Liver (tissue), 9 donors: ENCODE measurements around the gene CAGE1. TPM values are rescaled to one million over a fixed set of nuclear protein-coding genes. Genes with fewer than 3 reads are reported as not detected.

Experiments
- DNase-seq: peaks from one replicate; pipeline ENCODE4 v3.0.0-alpha.2; 2017; ENCODE audit warnings: low spot score
- H3K27ac ChIP-seq, 2 donors: one replicate each; pipeline ENCODE4 v1.7.0; 2013; ENCODE audit warnings: inconsistent platforms in 2 of 2, low read length in 2 of 2, control low read depth in 1 of 2, low read depth in 1 of 2, mild to moderate bottlenecking in 1 of 2
- H3K27me3 ChIP-seq, 4 donors: one replicate each; pipeline versions ENCODE4 v1.6.1 to v1.7.0; 2013; ENCODE audit warnings: low read length in 3 of 4, inconsistent platforms in 1 of 4, mild to moderate bottlenecking in 1 of 4, moderate library complexity in 1 of 4; ENCODE audit not compliant: control insufficient read depth in 4 of 4, insufficient read depth in 4 of 4
- H3K36me3 ChIP-seq, 4 donors: one replicate each; pipeline versions ENCODE4 v1.6.1 to v1.7.0; 2013; ENCODE audit warnings: low read length in 3 of 4, mild to moderate bottlenecking in 3 of 4, low read depth in 1 of 4, moderate library complexity in 1 of 4; ENCODE audit not compliant: control insufficient read depth in 4 of 4, insufficient read depth in 3 of 4
- H3K4me1 ChIP-seq, 4 donors: one replicate each; pipeline versions ENCODE4 v1.6.1 to v1.7.0; 2013; ENCODE audit warnings: low read length in 3 of 4, mild to moderate bottlenecking in 3 of 4, moderate library complexity in 1 of 4; ENCODE audit not compliant: control insufficient read depth in 4 of 4, insufficient read depth in 4 of 4
- H3K4me3 ChIP-seq, 3 donors: one replicate each; pipeline versions ENCODE4 v1.6.1 to v1.7.0; 2013; ENCODE audit warnings: low read length in 3 of 3, control low read depth in 1 of 3, low read depth in 1 of 3, mild to moderate bottlenecking in 1 of 3
- H3K9ac ChIP-seq, 2 donors: one replicate each; pipeline ENCODE4 v1.7.0; 2013; ENCODE audit warnings: low read length in 2 of 2, mild to moderate bottlenecking in 2 of 2, moderate library complexity in 2 of 2, control low read depth in 1 of 2, low read depth in 1 of 2
- H3K9me3 ChIP-seq, 4 donors: one replicate each; pipeline versions ENCODE4 v1.6.1 to v1.7.0; 2013; ENCODE audit warnings: low read length in 3 of 4; ENCODE audit not compliant: control insufficient read depth in 4 of 4
- EGR1 ChIP-seq, 2 donors: IDR thresholded peaks; 2 replicates each; pipeline ENCODE4 v1.6.1; 2016 to 2018; ENCODE audit warnings: antibody characterized with exemption in 2 of 2, low read depth in 2 of 2
- FOXA1 ChIP-seq: IDR thresholded peaks from 2 replicates; pipeline ENCODE4 v1.6.1; 2016; ENCODE audit warnings: antibody characterized with exemption
- FOXA2 ChIP-seq: IDR thresholded peaks from 2 replicates; pipeline ENCODE4 v1.6.1; 2016; ENCODE audit warnings: antibody characterized with exemption
- GABPA ChIP-seq, 2 donors: IDR thresholded peaks in 1 of 2; conservative IDR thresholded peaks in 1 of 2; 2 replicates each; pipeline ENCODE4 v1.6.1; 2016; ENCODE audit warnings: antibody characterized with exemption in 2 of 2, mild to moderate bottlenecking in 1 of 2, moderate library complexity in 1 of 2
- HNF4A ChIP-seq, 2 donors: conservative IDR thresholded peaks; 2 replicates each; pipeline ENCODE4 v1.6.1; 2016; ENCODE audit warnings: antibody characterized with exemption in 2 of 2, mild to moderate bottlenecking in 2 of 2
- HNF4G ChIP-seq: IDR thresholded peaks from 2 replicates; pipeline ENCODE4 v1.6.1; 2016; ENCODE audit warnings: antibody characterized with exemption
- JUND ChIP-seq, 2 donors: IDR thresholded peaks; 2 replicates each; pipeline ENCODE4 v1.6.1; 2016; ENCODE audit warnings: antibody characterized with exemption in 2 of 2
- NR2F2 ChIP-seq: IDR thresholded peaks from 2 replicates; pipeline ENCODE4 v1.6.1; 2016; ENCODE audit warnings: antibody characterized with exemption
- RAD21 ChIP-seq, 2 donors: IDR thresholded peaks; 2 replicates each; pipeline ENCODE4 v1.6.1; 2016; ENCODE audit warnings: antibody characterized with exemption in 2 of 2, mild to moderate bottlenecking in 2 of 2
- REST ChIP-seq: IDR thresholded peaks from 2 replicates; pipeline ENCODE4 v1.6.1; 2016; ENCODE audit warnings: antibody characterized with exemption, mild to moderate bottlenecking
- RXRA ChIP-seq, 2 donors: IDR thresholded peaks; 2 replicates each; pipeline ENCODE4 v1.6.1; 2017 to 2018; ENCODE audit warnings: antibody characterized with exemption in 2 of 2, mild to moderate bottlenecking in 1 of 2
- SP1 ChIP-seq: IDR thresholded peaks from 2 replicates; pipeline ENCODE4 v1.6.1; 2018; ENCODE audit warnings: antibody characterized with exemption, mild to moderate bottlenecking
- TAF1 ChIP-seq: conservative IDR thresholded peaks from 2 replicates; pipeline ENCODE4 v1.6.1; 2016; ENCODE audit warnings: antibody characterized with exemption, mild to moderate bottlenecking
- YY1 ChIP-seq: IDR thresholded peaks from 2 replicates; pipeline ENCODE4 v1.6.1; 2016; ENCODE audit warnings: antibody characterized with exemption, mild to moderate bottlenecking
- WGBS: extraction: QIAGEN DNeasy Blood & Tissue Kit; methylation state at CpG from one replicate; pipeline ENCODE4 v1.1.7; 2013; 5-methylcytosine and 5-hydroxymethylcytosine counted together
- polyA plus RNA-seq, 2 donors: library from polyadenylated mRNA; stranded (reverse) in 1 of 2; unstranded in 1 of 2; fragments of 200-250 nt in 1 of 2; fragments of >200 nt in 1 of 2; fragmentation: Nextera tagmentation in 1 of 2; extraction: Ambion mirVana in 1 of 2; gene quantifications; one replicate each; pipeline versions ENCODE4 v1.2.1 to v1.2.3, GENCODE V29; 2013 to 2015
- total RNA-seq, 2 donors: library from RNA; depleted of rRNA; stranded (reverse); fragments of >200 nt; gene quantifications; one replicate each; pipeline ENCODE4 v1.2.3, GENCODE V29; 2014
- TF ChIP-seq, protein P1 (sequence below): IDR thresholded peaks from 2 replicates; pipeline ENCODE4 v1.6.1; 2016; ENCODE audit warnings: antibody characterized with exemption
- TF ChIP-seq, protein P2 (sequence below): IDR thresholded peaks from 2 replicates; pipeline ENCODE4 v1.6.1; 2016; ENCODE audit warnings: antibody characterized with exemption
- TF ChIP-seq, protein P3 (sequence below): fragments of 150-350 bp; IDR thresholded peaks from 2 replicates; pipeline ENCODE4 v1.5.1; 2017; ENCODE audit warnings: improper control_type of control experiment, low read depth, low read length; ENCODE audit not compliant: missing input control
- TF ChIP-seq, protein P4 (sequence below): IDR thresholded peaks from 2 replicates; pipeline ENCODE4 v1.6.1; 2016; ENCODE audit warnings: antibody characterized with exemption
- donor health status: healthy.
- donor health status: healthy.
- donor health status: healthy.
- donor health status: healthy.
- donor health status: healthy.

The CAGE1 gene
- total and polyA plus RNA-seq, 4 donors, result 0.08 TPM; not detected in 3

DNA sequence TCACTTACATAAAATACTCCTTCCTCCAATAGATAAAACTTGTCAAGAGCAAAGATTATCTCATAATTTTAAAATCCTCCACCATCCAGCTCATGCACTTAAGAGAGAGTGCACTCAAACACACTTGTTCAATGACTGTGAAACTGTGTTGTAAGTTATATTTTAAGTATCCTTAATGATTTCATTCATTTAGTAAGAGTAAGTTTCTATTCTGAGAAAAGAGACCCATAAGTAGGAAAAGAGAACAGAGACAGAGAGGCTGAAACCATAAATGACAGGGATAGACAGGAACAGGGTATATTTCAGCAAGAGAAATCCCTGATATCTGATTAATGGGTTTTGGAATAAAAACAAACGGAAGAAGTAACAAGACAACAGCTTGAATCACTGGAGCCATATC is 84.7 kb downstream of the CAGE1 start:
- no peak overlapping the region for H3K9ac ChIP-seq
- H3K4me3 ChIP-seq, result no peak overlapping the region
- H3K27ac ChIP-seq, result no peak overlapping the region
- no peaks in the 10 kb centered on the region for H3K9me3 ChIP-seq
- DNase-seq, result no peak
- H3K36me3 ChIP-seq, result peaks cover 12 to 73% (median 65%) of the 10 kb centered on the region in 4 donors
- H3K4me1 ChIP-seq, result peaks cover 0 to 10% (median 3%) of the 10 kb centered on the region in 4 donors
- H3K27me3 ChIP-seq, result no peaks in the 10 kb centered on the region
- TF ChIP-seq TAF1 (no peak), EGR1 (IDR thresholded peaks at IDR 0.05; ENCODE audit: low read depth in 2 of 2) (no peak), JUND (IDR thresholded peaks at IDR 0.05) (no peak)
- TF ChIP-seq, protein P1, sequence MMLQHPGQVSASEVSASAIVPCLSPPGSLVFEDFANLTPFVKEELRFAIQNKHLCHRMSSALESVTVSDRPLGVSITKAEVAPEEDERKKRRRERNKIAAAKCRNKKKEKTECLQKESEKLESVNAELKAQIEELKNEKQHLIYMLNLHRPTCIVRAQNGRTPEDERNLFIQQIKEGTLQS, result no peak
- 87% methylated on average over 1 of the region's 1 CpG for WGBS

DNA sequence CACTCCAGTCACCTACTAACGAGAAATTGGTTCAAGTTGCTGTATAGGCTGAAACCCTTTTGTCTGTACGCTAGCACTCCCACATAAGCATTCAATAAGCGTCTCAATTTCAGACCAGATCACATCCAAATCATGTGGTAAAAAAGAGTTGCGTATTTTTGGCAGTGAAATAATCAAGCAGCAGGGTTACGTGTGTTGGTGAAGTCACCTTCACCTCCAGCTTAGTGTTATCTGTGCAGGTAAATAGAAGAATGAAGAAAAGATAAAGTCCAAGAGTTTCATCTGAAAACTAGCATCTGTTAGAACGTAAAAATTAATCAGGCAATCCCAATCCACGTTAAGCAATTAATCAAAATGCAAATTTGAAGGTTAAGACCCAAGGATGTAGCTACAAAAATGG is 87.8 kb downstream of the CAGE1 start:
- Histone ChIP-seq H3K4me1 (peaks cover 0 to 10% (median 0%) of the 10 kb centered on the region in 4 donors), H3K27me3 (no peaks in the 10 kb centered on the region), H3K4me3 (no peak overlapping the region), H3K9ac (no peak overlapping the region), H3K9me3 (no peaks in the 10 kb centered on the region), H3K27ac (no peak overlapping the region), H3K36me3 (peaks cover 18 to 70% (median 63%) of the 10 kb centered on the region in 4 donors)
- 79% methylated on average over 7 of the region's 7 CpGs for WGBS
- no peak for DNase-seq
- TF ChIP-seq HNF4G (no peak), EGR1 (IDR thresholded peaks at IDR 0.05; ENCODE audit: low read depth in 2 of 2) (no peak), REST (no peak), SP1 (no peak), YY1 (no peak), RXRA (IDR thresholded peaks at IDR 0.05) (no peak), NR2F2 (no peak), FOXA1 (no peak), HNF4A (conservative IDR thresholded peaks at IDR 0.05) (no peak), RAD21 (IDR thresholded peaks at IDR 0.05) (no peak), JUND (IDR thresholded peaks at IDR 0.05) (no peak), FOXA2 (no peak), TAF1 (no peak), GABPA (IDR thresholded peaks at IDR 0.05 in 1 of 2, conservative IDR thresholded peaks at IDR 0.05 in 1 of 2) (no peak)
- TF ChIP-seq, protein P2, sequence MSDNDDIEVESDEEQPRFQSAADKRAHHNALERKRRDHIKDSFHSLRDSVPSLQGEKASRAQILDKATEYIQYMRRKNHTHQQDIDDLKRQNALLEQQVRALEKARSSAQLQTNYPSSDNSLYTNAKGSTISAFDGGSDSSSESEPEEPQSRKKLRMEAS, result no peak
- TF ChIP-seq, protein P1, result no peak
- TF ChIP-seq, protein P3, sequence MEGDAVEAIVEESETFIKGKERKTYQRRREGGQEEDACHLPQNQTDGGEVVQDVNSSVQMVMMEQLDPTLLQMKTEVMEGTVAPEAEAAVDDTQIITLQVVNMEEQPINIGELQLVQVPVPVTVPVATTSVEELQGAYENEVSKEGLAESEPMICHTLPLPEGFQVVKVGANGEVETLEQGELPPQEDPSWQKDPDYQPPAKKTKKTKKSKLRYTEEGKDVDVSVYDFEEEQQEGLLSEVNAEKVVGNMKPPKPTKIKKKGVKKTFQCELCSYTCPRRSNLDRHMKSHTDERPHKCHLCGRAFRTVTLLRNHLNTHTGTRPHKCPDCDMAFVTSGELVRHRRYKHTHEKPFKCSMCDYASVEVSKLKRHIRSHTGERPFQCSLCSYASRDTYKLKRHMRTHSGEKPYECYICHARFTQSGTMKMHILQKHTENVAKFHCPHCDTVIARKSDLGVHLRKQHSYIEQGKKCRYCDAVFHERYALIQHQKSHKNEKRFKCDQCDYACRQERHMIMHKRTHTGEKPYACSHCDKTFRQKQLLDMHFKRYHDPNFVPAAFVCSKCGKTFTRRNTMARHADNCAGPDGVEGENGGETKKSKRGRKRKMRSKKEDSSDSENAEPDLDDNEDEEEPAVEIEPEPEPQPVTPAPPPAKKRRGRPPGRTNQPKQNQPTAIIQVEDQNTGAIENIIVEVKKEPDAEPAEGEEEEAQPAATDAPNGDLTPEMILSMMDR, result no peak
- TF ChIP-seq, protein P4, sequence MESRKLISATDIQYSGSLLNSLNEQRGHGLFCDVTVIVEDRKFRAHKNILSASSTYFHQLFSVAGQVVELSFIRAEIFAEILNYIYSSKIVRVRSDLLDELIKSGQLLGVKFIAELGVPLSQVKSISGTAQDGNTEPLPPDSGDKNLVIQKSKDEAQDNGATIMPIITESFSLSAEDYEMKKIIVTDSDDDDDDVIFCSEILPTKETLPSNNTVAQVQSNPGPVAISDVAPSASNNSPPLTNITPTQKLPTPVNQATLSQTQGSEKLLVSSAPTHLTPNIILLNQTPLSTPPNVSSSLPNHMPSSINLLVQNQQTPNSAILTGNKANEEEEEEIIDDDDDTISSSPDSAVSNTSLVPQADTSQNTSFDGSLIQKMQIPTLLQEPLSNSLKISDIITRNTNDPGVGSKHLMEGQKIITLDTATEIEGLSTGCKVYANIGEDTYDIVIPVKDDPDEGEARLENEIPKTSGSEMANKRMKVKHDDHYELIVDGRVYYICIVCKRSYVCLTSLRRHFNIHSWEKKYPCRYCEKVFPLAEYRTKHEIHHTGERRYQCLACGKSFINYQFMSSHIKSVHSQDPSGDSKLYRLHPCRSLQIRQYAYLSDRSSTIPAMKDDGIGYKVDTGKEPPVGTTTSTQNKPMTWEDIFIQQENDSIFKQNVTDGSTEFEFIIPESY, result no peak
